SIG-M5 treated with dmso at 0.1 percent for 504 hours (cell line): Measurements from ENCODE around the gene AQP11.

Experiments used
- DNase-seq: peaks from one replicate; lab custom pipeline; 2025; ENCODE audit not compliant: unreplicated experiment; lab: John Stamatoyannopoulos, UW

Gene AQP11

DNA sequence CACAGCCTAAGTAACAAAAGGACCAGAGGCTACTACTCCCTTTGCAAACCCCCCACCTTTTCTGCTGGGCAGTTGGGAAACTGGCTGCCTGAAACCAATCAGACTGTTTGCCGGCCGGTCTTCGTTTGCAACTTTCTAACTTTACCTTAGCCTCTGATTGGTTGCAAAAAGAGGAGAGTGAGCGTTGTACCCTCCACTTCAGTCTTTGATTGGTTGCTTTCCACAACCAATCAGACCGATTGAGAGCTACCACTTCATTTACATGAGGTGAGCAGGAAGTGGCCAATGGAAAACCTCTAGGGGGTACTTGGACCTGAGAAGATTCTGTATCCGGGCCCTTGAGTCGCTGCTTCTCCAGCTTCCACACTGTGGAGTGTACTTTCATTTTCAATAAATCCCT, 66.6 kb downstream of the AQP11 start:
- DNase-seq, result no peak

- no peak for DNase-seq
These were observed 68.7 kb downstream of the AQP11 start for GRCh38 chr11:77658213-77659013.
